Cortex of kidney (tissue), 1 donor: Measurements from ENCODE around the gene FAM228B.
"Not testable (repeated sequence)": the region's sequence is repeated elsewhere in the genome, so short reads cannot be mapped to it uniquely, and the experiment has no call there.

Source experiments
- DNase-seq: peaks from one replicate; lab custom pipeline; 2025; lab: John Stamatoyannopoulos, UW

FAM228B gene

GRCh38 chr2:24102677-24103076 lies 20.6 kb upstream of the FAM228B start:
- no peak for DNase-seq

GRCh38 chr2:24104110-24104650 lies 19.1 kb upstream of the FAM228B start:
- DNase-seq = no peak

- DNase-seq = no peak
Observed at GRCh38 chr2:24104906-24105305, 18.4 kb upstream of the FAM228B start.

DNA sequence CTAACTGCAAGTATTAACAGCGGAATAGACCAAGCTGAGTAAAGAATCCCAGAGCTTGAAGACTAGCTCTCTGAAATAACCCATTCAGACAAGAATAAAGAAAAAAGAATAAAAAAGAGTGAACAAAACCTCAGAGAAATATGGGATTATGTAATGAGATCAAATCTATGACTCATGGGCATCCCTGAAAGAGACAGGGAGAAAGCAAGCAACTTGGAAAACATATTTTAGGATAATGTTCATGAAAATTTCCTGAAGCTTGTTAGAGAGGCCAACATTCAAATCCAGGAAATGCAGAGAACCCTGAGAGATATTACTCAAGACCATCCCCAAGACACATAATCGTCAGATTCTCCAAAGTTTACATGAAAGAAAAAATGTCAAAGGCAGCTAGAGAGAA lies 17.5 kb upstream of the FAM228B start:
- DNase-seq = no peak

DNA sequence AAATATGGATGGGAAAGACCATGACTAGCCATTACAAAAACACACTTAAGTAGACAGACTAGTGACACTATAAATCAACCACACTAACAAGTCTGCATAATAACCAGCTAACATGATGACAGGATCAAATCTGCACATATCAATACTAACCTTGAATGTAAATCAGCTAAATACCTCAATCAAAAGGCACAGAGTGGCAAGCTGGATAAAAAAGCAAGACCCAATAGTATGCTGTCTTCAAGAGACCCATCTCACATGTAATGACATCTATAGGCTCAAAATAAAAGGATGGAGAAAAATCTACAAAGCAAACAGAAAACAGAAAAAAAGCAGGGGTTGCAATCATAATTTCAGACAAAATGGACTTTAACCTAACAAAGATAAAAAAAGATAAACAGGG lies 16.5 kb upstream of the FAM228B start:
- DNase-seq = no peak

- DNase-seq = no peak
Observed at GRCh38 chr2:24107336-24107735, 15.9 kb upstream of the FAM228B start.

- DNase-seq = not testable (repeated sequence)
Observed at GRCh38 chr2:24109431-24109830, 13.8 kb upstream of the FAM228B start.

GRCh38 chr2:24110660-24111303 lies 12.5 kb upstream of the FAM228B start:
- DNase-seq = no peak

DNA sequence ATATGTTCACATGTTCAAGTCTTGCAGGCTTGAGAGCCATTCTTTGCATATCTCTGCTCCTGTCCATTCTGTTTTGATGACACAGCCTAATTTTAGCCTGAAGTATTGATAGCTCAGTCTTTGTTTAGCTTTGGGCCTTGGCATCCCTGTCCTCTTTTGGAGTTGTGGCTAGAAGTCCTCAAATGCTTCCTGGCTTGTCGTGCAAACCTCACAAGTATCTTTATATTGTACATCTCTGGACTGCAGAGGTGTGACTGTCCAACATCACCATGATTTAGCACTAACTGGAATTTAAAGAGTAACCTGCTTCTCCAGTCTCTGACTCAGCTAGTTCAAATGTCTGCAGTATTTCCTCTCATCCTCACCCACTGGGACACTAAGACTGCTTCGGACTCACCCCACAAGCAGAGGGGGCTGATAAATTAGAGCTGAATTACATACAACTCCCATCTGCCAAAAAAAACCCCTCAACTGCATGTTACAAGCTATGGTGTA lies 11.8 kb upstream of the FAM228B start:
- DNase-seq = no peak

GRCh38 chr2:24115057-24115456 lies 8.2 kb upstream of the FAM228B start:
- no peak for DNase-seq

GRCh38 chr2:24117902-24118301 lies 5.4 kb upstream of the FAM228B start:
- DNase-seq = no peak

- DNase-seq = no peak
Observed at GRCh38 chr2:24121066-24121465, 2.2 kb upstream of the FAM228B start.

DNA sequence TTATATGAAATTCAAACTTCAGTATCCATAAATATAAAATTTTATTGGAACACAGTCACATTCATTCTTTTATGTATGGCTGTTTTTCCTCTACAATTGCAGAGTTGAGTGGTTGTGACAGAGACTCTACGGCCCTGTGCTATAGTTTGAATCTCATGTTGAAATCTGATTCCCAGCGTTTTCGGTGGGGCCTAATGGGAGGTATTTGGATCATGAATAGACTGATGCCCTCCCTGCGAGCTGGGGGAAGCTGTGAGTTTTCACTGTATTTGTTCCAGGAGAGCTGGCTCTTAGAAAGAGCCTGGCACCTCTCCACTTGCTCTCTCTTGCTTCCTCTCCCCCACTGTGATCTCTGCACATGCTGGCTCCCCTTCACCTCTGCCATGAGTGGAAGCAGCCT lies 1.8 kb upstream of the FAM228B start:
- no peak for DNase-seq

DNA sequence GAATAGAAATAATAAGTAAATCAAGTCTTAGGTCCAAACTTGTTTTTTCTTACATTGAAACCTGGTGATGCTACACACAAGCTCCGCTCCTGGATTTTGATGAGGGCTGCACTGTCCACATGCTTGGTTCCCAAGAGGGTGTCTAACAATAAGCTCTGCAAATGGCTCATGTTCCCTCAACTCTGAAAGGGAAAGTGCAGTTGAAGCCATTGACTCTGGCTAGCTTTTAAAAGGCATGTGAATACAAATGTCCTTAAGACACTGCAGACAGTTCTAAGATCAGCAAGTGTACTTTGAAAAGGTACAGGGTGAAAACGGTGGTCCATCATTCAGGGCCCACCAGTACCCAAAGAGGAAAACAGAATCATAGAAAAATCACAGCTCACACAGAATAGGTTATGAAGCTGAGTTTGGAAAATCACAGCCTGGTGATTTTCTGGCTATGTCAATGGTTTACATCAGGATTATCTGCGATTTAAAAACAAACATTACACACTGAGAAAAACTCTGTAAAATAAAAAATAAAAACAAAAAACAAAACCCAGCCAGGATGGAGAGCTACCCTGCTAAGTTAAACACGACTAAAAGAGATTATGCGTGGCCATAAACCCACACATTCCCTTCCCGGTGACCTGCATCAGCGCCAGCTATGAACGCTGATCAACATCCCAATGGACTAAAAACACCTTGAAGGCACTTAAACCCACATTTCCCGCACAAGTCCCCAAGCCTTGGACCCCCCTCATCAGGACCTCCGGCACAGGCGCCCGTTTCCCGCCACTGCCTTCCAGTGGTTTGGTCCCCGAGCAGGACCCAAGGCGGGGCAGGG lies 689 bp upstream of the FAM228B start:
- no peak for DNase-seq

- DNase-seq = no peak
Observed at GRCh38 chr2:24123922-24124580, 782 bp downstream of the FAM228B start.

- no peak for DNase-seq
Observed at GRCh38 chr2:24125956-24126355, 2.7 kb downstream of the FAM228B start.

GRCh38 chr2:24132543-24132942 lies 9.3 kb downstream of the FAM228B start:
- no peak for DNase-seq

GRCh38 chr2:24140305-24140704 lies 17.0 kb downstream of the FAM228B start:
- not testable (repeated sequence) for DNase-seq

DNA sequence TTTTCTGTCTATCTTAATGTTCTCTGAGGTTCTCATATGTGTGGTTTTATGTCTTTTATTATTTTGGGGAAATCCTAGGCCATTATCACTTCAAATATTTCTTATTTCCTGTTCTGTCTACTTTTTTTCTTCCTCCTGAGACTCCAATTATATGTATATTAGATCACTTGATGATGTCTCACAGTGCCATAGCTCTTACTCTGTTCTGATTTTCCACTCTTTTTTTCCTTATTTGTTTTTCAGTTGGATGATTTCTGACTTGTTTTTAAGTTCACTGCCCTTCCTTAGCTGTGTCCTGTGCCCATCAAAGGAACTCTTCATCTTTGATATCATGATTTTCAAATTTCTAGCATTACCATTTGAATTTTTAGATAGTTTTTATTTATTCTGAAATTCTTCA lies 24.1 kb downstream of the FAM228B start:
- no peak for DNase-seq

DNA sequence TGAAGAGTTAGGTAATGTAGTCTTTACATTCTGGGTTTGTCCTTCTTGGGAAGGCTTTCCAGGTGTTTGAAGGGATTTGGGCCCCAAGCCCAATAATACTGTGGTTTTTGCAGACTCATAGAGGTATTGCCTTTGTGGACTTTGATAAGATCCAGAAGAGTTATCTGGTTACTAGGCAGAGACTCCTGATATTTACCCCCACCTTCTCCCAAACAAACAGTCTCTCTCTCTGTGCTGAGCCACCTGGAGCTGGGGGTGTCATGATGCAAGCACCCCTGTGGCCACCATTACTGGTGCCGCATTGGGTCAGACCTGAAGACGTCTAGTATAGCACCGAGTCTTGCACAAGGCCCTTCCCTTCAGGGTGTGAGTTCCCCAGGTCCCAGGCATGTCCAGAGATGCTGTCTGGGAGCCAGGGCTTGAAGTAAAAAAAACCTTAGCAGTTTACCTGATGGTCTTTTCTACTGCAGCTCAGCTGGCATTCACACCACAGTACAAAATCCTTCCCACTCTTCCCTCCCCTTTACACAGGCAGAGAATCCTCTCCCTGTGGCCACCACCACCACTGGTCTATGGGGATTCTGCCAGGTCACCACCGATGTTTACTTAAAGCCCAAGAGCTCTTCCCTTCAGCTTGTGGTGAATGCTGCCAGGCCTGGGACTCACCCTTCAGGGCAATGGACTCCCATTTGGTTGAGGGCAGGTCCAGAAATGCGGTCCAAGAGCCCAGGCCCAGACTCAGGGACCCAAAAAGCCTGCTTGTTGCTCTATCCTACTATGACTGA lies 29.3 kb downstream of the FAM228B start:
- DNase-seq = no peak

GRCh38 chr2:24153478-24153877 lies 30.2 kb downstream of the FAM228B start:
- DNase-seq = no peak

- no peak for DNase-seq
Observed at GRCh38 chr2:24158131-24158530, 34.9 kb downstream of the FAM228B start.
